ENCODE measurements around the gene PDE3B. TPM values are rescaled to one million over a fixed set of nuclear protein-coding genes. Genes with fewer than 3 reads are reported as not detected.
A peak's percentile ranks its signal among the peaks of the same experiment; 100 is the strongest.

Gene PDE3B
- total and polyA plus RNA-seq, 9 of the 15 experiments (the other 6 are each of a cell fraction or from before 2014, with no cell fraction given): 2.3 to 22.5 (median 12.2) TPM

DNA sequence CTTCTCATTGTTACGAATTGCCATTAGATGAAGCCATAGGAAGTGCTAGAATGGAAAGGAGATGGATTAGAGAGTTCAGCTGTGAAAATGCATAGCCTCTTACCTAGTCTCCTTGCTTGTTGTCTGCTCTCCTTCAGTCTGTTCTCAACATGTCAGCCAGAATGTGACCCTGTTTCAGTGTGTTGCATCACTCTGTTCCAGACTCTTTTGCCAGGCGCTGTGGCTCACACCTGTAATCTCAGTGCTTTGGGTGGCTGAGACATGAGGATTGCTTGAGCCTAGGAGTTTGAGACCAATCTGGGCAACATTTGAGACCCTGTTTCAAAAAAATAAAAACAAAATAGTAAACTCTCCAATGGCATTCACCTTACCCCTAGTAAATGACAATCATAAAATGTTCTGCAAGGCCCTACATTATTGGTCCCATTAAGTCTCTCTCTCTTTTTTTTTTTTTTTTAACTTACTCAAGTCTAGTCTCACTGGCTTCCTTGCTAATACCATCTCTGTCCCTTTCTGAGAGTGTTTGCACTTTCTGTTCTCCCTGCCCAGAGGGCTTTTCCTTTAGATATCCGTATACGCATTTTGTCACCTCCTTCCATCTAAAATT, 209.1 kb downstream of the PDE3B start (continued):
- TF ChIP-seq, protein P1, sequence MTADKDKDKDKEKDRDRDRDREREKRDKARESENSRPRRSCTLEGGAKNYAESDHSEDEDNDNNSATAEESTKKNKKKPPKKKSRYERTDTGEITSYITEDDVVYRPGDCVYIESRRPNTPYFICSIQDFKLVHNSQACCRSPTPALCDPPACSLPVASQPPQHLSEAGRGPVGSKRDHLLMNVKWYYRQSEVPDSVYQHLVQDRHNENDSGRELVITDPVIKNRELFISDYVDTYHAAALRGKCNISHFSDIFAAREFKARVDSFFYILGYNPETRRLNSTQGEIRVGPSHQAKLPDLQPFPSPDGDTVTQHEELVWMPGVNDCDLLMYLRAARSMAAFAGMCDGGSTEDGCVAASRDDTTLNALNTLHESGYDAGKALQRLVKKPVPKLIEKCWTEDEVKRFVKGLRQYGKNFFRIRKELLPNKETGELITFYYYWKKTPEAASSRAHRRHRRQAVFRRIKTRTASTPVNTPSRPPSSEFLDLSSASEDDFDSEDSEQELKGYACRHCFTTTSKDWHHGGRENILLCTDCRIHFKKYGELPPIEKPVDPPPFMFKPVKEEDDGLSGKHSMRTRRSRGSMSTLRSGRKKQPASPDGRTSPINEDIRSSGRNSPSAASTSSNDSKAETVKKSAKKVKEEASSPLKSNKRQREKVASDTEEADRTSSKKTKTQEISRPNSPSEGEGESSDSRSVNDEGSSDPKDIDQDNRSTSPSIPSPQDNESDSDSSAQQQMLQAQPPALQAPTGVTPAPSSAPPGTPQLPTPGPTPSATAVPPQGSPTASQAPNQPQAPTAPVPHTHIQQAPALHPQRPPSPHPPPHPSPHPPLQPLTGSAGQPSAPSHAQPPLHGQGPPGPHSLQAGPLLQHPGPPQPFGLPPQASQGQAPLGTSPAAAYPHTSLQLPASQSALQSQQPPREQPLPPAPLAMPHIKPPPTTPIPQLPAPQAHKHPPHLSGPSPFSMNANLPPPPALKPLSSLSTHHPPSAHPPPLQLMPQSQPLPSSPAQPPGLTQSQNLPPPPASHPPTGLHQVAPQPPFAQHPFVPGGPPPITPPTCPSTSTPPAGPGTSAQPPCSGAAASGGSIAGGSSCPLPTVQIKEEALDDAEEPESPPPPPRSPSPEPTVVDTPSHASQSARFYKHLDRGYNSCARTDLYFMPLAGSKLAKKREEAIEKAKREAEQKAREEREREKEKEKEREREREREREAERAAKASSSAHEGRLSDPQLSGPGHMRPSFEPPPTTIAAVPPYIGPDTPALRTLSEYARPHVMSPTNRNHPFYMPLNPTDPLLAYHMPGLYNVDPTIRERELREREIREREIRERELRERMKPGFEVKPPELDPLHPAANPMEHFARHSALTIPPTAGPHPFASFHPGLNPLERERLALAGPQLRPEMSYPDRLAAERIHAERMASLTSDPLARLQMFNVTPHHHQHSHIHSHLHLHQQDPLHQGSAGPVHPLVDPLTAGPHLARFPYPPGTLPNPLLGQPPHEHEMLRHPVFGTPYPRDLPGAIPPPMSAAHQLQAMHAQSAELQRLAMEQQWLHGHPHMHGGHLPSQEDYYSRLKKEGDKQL (CRISPR knock-in tag; IDR thresholded peaks at IDR 0.05; ENCODE audit: borderline replicate concordance): no peak
- TF ChIP-seq, protein P2, sequence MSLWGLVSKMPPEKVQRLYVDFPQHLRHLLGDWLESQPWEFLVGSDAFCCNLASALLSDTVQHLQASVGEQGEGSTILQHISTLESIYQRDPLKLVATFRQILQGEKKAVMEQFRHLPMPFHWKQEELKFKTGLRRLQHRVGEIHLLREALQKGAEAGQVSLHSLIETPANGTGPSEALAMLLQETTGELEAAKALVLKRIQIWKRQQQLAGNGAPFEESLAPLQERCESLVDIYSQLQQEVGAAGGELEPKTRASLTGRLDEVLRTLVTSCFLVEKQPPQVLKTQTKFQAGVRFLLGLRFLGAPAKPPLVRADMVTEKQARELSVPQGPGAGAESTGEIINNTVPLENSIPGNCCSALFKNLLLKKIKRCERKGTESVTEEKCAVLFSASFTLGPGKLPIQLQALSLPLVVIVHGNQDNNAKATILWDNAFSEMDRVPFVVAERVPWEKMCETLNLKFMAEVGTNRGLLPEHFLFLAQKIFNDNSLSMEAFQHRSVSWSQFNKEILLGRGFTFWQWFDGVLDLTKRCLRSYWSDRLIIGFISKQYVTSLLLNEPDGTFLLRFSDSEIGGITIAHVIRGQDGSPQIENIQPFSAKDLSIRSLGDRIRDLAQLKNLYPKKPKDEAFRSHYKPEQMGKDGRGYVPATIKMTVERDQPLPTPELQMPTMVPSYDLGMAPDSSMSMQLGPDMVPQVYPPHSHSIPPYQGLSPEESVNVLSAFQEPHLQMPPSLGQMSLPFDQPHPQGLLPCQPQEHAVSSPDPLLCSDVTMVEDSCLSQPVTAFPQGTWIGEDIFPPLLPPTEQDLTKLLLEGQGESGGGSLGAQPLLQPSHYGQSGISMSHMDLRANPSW (CRISPR knock-in tag; IDR thresholded peaks at IDR 0.05): no peak
- TF ChIP-seq TEAD4 (IDR thresholded peaks at IDR 0.05; ENCODE audit: low read length) (peak; percentile 21; the same call in 1 of the 2 replicates), TEAD4 (CRISPR knock-in tag; IDR thresholded peaks at IDR 0.05; ENCODE audit: borderline replicate concordance) (no peak), ZNF830 (CRISPR knock-in tag; IDR thresholded peaks at IDR 0.05) (no peak), GATAD2A (IDR thresholded peaks at IDR 0.05) (no peak), MCM5 (IDR thresholded peaks at IDR 0.05; ENCODE audit: low read depth) (no peak), GTF2E2 (tag; IDR thresholded peaks at IDR 0.05) (no peak), HLTF (IDR thresholded peaks at IDR 0.05) (no peak), HDAC2 (IDR thresholded peaks at IDR 0.05) (no peak), EGR1 (conservative IDR thresholded peaks at IDR 0.05) (no peak), NCOA6 (IDR thresholded peaks at IDR 0.05) (no peak)
- TF ChIP-seq, protein P3, sequence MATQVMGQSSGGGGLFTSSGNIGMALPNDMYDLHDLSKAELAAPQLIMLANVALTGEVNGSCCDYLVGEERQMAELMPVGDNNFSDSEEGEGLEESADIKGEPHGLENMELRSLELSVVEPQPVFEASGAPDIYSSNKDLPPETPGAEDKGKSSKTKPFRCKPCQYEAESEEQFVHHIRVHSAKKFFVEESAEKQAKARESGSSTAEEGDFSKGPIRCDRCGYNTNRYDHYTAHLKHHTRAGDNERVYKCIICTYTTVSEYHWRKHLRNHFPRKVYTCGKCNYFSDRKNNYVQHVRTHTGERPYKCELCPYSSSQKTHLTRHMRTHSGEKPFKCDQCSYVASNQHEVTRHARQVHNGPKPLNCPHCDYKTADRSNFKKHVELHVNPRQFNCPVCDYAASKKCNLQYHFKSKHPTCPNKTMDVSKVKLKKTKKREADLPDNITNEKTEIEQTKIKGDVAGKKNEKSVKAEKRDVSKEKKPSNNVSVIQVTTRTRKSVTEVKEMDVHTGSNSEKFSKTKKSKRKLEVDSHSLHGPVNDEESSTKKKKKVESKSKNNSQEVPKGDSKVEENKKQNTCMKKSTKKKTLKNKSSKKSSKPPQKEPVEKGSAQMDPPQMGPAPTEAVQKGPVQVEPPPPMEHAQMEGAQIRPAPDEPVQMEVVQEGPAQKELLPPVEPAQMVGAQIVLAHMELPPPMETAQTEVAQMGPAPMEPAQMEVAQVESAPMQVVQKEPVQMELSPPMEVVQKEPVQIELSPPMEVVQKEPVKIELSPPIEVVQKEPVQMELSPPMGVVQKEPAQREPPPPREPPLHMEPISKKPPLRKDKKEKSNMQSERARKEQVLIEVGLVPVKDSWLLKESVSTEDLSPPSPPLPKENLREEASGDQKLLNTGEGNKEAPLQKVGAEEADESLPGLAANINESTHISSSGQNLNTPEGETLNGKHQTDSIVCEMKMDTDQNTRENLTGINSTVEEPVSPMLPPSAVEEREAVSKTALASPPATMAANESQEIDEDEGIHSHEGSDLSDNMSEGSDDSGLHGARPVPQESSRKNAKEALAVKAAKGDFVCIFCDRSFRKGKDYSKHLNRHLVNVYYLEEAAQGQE (IDR thresholded peaks at IDR 0.05; ENCODE audit: borderline replicate concordance): no peak
- TF ChIP-seq, protein P3 (CRISPR knock-in tag; IDR thresholded peaks at IDR 0.05; ENCODE audit: low read depth): no peak

Data from K562 (cell line).